Common myeloid progenitor, CD34-positive (primary cell): ENCODE results near the gene FKBP7.

Experiments used
- CTCF ChIA-PET: fragments of 350-600 bp; sonication (Branson Sonifier 250); formaldehyde crosslinking; loops from one replicate; lab custom pipeline; 2021; ENCODE audit warnings: antibody characterized with exemption; lab: Charles Lee
- POLR2A ChIA-PET: fragments of 350-600 bp; sonication (Branson Sonifier 250); formaldehyde crosslinking; loops from one replicate; lab custom pipeline; 2021; ENCODE audit warnings: antibody characterized with exemption; lab: Charles Lee
- DNase-seq, 3 donors: peaks; one replicate each; pipeline versions ENCODE4 v3.0.0 to v3.0.0-alpha.2; 2013
- H3K27ac ChIP-seq, 2 experiments: 1 replicate in 1 of 2; 2 replicates in 1 of 2; pipeline ENCODE4 v1.7.0; 2013; ENCODE audit warnings: inconsistent platforms in 2 of 2, low read length in 2 of 2, mild to moderate bottlenecking in 2 of 2, low read depth in 1 of 2, moderate library complexity in 1 of 2; ENCODE audit not compliant: severe bottlenecking in 2 of 2, insufficient read depth in 1 of 2, poor library complexity in 1 of 2
- H3K27me3 ChIP-seq, 5 experiments: replicated peaks in 2 of 5; 1 replicate in 3 of 5; 2 replicates in 2 of 5; pipeline versions ENCODE4 v1.6.1 to v1.7.0; 2013; ENCODE audit warnings: low read length in 4 of 5, mild to moderate bottlenecking in 2 of 5, moderate library complexity in 2 of 5, inconsistent platforms in 1 of 5; ENCODE audit not compliant: insufficient read depth in 5 of 5, control insufficient read depth in 4 of 5
- H3K36me3 ChIP-seq, 4 experiments: 1 replicate in 2 of 4; 2 replicates in 2 of 4; pipeline versions ENCODE4 v1.6.1 to v1.7.0; 2013; ENCODE audit warnings: low read length in 3 of 4, control low read depth in 1 of 4, mild to moderate bottlenecking in 1 of 4; ENCODE audit not compliant: control insufficient read depth in 4 of 4, insufficient read depth in 4 of 4
- H3K4me1 ChIP-seq, 4 experiments: 1 replicate in 3 of 4; 2 replicates in 1 of 4; pipeline versions ENCODE4 v1.6.1 to v1.7.1; 2013; ENCODE audit warnings: low read length in 3 of 4, mild to moderate bottlenecking in 3 of 4, control low read depth in 1 of 4, inconsistent platforms in 1 of 4, moderate library complexity in 1 of 4; ENCODE audit not compliant: control insufficient read depth in 4 of 4, insufficient read depth in 4 of 4; ENCODE audit errors: control extremely low read depth in 1 of 4
- H3K4me3 ChIP-seq, 7 experiments: 1 replicate in 4 of 7; 2 replicates in 3 of 7; pipeline versions ENCODE4 v1.5.1 to v1.7.0; 2013; ENCODE audit warnings: mild to moderate bottlenecking in 7 of 7, low read length in 6 of 7, moderate library complexity in 6 of 7, inconsistent platforms in 2 of 7, low read depth in 2 of 7, control low read depth in 1 of 7; ENCODE audit not compliant: insufficient read depth in 4 of 7, control insufficient read depth in 1 of 7; ENCODE audit errors: extremely low read depth in 1 of 7
- H3K9me3 ChIP-seq, 5 experiments: 1 replicate in 4 of 5; 2 replicates in 1 of 5; pipeline versions ENCODE4 v1.6.1 to v1.7.1; 2013; ENCODE audit warnings: low read length in 4 of 5, mild to moderate bottlenecking in 2 of 5, inconsistent platforms in 1 of 5, low read depth in 1 of 5, moderate library complexity in 1 of 5; ENCODE audit not compliant: control insufficient read depth in 4 of 5, insufficient read depth in 2 of 5; ENCODE audit errors: control extremely low read depth in 1 of 5
- WGBS: methylation state at CpG from one replicate; pipeline ENCODE4 v1.1.5; 2013; ENCODE audit not compliant: insufficient coverage; 5-methylcytosine and 5-hydroxymethylcytosine counted together

The FKBP7 gene

GRCh38 chr2:178414266-178415247 lies 63.8 kb downstream of the FKBP7 start:
- Histone ChIP-seq H3K4me3 (peak overlapping the region in 6 of 7 experiments; percentile 64 to 93 (median 80)), H3K27ac (peak overlapping the region; percentile 89 to 95), H3K4me1 (peaks cover 6 to 17% (median 10%) of the 10 kb centered on the region in 4 experiments), H3K27me3 (no peaks in the 10 kb centered on the region), H3K9me3 (no peaks in the 10 kb centered on the region), H3K36me3 (peaks cover 0 to 5% (median 2%) of the 10 kb centered on the region in 4 experiments)
- DNase-seq: peak; percentile 96 to 98 (median 97)
- POLR2A ChIA-PET: interaction anchor here (0.6 to 1.4 kb wide), 3 partner anchors 36 to 285 kb away, joined by 3 read pairs; partner anchors contain the start of genes PJVK and PRKRA
- 18% methylated on average over 14 of the region's 21 CpGs for WGBS
- CTCF ChIA-PET: interaction anchor here (0.6 to 13.7 kb wide), 26 partner anchors 9 to 303 kb away, joined by 3 to 278 read pairs (median 4); partner anchors contain the start of gene RBM45
